GM12872 (cell line): ENCODE data around the gene LECT2.

ENCODE experiments used
- CTCF ChIP-seq: IDR thresholded peaks from 3 replicates; pipeline ENCODE4 v1.5.1; 2011; ENCODE audit warnings: low read depth, mild to moderate bottlenecking, low read length, moderate library complexity; ENCODE audit not compliant: insufficient read depth

Gene LECT2

GRCh38 chr5:135997673-135998335, 43.0 kb upstream of the LECT2 start:
- no peak for TF ChIP-seq CTCF

GRCh38 chr5:135996611-135997010, 41.8 kb upstream of the LECT2 start:
- no peak for TF ChIP-seq CTCF

- no peak for TF ChIP-seq CTCF
Observed at GRCh38 chr5:135995976-135996375, 41.2 kb upstream of the LECT2 start.

- no peak for TF ChIP-seq CTCF
Observed at GRCh38 chr5:135993880-135994636, 39.3 kb upstream of the LECT2 start.

GRCh38 chr5:135993335-135993879, 38.6 kb upstream of the LECT2 start:
- no peak for TF ChIP-seq CTCF

GRCh38 chr5:135991429-135991828, 36.6 kb upstream of the LECT2 start:
- TF ChIP-seq CTCF: no peak

- TF ChIP-seq CTCF: no peak
Observed at GRCh38 chr5:135990528-135991255, 35.9 kb upstream of the LECT2 start.
